Activated effector memory CD4-positive, alpha-beta T cell treated with Interleukin-2 at 50 U/mL for 16 hours (primary cell): ENCODE data around the gene KRT84.
"Not testable (repeated sequence)": the region's sequence is repeated elsewhere in the genome, so short reads cannot be mapped to it uniquely, and the experiment has no call there.

Experiments
- DNase-seq: peaks from one replicate; pipeline ENCODE4 v3.0.0-alpha.2; 2020

KRT84 gene

GRCh38 chr12:52410589-52411248 lies 25.3 kb upstream of the KRT84 start:
- not testable (repeated sequence) for DNase-seq

- no peak for DNase-seq
These were observed 22.5 kb upstream of the KRT84 start for GRCh38 chr12:52407918-52408317.

DNA sequence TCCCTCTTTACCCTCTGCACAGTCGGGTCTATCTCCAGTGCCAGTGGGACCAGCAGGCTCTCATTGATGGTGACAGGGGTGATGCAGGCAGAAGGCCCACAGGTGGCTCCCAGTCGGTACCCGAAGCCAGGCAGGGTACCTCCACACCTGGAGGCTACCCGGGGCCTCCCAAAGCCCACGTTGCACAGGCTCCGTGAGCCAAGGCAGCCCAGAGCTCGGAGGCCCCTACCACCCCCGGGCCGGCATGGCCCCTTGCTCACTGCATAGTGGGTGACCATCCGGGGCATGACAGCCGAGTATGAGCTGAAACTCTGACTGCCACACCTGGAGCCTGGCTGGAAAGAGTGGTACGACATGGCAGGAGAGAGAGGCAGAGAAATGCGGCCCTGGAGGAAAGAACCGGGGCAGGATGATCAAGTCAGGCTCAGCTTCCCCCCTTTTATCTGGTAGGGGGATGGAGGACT lies 20.5 kb upstream of the KRT84 start, which contains the start of gene KRT82:
Gene KRT82, minus strand, starts transcription at position 414 of the 464 bp plus-strand sequence. Its CDS starts 58 bp downstream, at position 356.
- DNase-seq: no peak

DNA sequence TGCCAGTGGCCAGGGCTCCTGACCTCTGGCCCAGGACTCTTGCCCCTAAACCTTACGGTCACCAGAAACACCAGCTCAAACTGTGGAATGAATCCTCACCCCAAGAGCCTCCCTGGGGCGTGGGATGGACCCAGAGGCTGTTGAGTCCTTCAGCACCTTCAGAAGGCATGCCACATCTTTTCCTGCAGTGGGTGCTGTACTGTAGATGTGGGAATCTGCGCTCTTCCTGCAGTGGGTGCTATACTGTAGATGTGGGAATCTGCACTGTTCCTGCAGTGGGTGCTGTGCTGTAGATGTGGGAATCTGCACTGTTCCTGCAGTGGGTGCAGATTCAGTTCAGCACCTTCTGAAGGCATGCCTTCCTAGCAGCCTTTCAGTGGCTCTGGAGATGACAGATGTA lies 19.5 kb upstream of the KRT84 start:
- no peak for DNase-seq

DNA sequence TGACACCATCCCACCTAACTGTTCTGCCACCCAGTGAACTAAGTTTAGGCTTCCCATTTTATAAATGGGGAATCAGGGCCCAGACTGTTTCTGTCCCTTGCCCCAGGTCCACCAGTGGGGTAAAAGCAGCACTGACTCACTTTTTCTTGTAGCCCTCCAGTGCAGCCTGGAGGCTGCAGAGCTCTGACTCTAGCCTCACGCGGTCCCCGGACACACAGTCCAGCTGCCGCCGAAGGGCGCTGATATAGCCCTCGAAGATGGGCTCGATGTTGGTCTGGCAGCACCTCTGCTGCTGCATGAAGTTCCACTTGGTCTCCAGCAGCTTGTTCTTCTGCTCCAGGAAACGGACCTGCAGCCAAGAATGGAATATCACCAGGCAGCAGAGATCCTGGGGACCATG lies 18.1 kb upstream of the KRT84 start:
- DNase-seq: no peak

GRCh38 chr12:52402873-52403540 lies 17.6 kb upstream of the KRT84 start:
- DNase-seq: no peak

DNA sequence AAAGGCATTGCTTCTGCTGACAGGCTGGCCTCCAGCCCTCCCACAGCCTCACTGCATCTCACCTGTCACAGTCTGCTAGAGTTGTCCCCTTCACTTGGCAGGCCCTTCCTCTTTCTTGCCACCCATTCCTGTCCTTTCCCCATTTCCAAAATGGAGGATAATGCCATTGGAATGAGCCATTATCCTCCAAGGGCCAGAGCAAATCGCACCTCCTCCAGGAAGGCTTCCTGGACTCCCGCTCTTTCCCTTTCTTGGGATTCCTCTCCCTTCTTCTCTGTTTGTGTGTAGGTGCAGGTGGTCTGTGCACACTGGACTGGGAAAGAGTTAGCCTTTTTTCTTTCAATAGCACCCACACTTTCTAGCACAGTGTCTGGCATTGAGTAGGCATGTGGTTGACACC lies 16.9 kb upstream of the KRT84 start:
- no peak for DNase-seq

DNA sequence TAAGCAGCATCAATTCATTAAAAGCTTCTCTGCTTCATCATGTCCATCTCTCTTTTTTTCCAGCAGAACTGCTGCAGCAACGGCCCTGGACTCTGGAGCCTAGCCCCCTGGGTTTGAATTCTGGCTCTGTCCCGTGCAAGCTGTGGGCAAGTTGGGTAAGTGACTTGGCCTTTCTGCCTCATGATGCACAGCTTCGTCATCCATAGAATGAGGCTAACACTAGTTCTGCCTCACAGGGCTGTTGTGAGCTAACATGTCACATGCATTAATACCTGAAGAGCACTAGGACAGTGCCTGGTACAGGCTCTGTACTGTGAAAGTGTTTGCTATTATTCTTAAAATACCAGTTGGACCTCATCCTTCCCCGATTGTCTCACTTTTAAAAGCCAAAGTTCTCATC lies 16.5 kb upstream of the KRT84 start:
- no peak for DNase-seq

DNA sequence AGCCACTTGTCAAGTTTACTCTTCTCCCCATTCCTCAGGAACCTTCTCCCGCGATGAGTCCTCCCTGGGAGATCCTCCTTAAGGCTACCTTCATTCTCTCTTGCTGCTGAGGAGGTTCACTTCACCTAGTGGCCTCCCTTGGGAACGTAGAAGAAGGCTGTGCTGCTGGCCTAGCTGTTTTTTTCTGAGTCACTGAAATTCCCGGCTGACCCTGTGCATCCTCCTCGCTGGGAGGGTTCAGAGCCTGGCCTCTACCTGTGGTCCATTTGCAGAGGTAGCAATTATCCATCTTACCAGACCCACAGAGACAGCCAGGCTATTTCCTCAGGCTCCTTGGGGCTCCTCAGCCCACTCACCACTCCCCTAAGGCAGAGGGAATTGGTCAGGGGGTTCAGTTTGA lies 16.1 kb upstream of the KRT84 start:
- DNase-seq: no peak

DNA sequence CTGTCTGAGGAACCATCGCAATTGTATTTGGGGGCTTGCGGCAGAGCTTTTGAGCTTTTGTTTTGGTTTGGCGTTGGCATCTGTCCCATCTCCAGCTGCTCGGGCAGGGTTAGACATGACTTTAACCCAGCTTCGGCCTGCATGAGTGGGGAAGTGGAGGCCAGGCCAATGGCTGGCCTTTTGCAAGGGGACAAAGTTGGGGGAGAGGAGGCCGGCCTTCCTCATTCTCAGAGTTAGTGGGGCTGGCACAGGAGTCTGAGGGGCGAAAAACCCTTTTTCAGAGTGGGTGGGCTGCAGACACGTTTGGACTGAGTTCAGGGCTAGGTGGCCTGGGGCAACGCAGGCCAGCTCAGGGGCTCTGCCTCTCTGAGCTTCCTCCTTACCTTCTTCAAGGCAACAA lies 15.5 kb upstream of the KRT84 start:
- DNase-seq: no peak

DNA sequence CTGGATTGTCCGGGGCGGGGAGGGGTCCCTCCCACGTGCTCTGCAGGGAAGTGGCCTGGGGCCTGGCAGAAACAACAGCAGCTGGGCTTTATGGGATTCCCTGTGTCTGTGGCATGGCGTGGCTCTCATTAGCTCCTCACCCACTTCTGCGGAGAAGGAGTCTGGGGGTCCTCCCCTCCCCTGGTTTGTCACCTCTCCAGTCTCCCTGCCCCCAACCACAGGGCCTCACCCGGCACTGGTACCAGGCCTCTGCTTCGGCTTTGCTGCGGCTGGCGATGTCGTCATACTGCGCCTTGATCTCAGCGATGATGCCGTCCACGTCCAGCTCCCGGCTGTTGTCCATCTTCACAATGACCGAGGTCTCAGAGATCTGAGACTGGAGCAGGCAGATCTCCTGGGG lies 14.3 kb upstream of the KRT84 start:
- DNase-seq: no peak

DNA sequence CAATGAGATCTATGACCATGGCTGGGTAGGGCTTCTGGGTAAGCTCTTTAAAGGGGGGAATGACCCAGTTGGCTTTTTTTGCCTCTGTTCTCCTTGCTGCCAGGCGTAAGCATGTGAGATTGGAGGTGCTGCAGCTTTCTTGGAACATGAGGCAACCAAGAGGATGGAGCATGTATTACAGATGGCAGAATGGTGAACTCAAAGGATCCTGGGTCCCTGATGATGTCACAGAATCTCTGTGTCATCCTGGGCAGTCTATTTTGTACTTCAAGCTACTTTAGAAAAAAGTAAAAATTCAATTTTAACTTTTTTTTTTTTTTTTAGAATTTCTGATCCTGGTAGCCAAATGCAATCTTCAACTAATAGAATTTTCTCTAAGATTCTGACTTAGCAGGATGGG lies 12.7 kb upstream of the KRT84 start:
- DNase-seq: no peak

DNA sequence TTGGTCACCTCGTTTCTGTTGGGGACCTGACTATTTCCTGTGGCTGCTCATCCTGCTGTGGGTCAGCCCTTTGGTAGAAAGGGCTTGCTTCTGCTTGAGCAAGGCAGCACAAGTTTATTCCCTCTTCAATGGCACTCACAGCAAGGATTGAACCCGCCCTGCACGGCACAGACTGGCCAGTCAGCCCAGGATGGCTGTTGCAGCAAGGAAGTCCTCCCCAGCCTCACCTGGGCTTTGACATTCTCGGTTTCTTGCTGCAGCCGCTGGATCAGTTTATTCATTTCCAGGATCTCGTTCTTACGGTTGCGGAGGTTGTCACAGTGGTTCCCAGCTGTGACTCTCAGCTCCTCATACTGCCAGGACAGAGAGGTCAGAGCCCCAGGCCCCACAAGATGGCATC lies 11.2 kb upstream of the KRT84 start:
- no peak for DNase-seq

- DNase-seq: no peak
These were observed 10.4 kb upstream of the KRT84 start for GRCh38 chr12:52395761-52396434.

DNA sequence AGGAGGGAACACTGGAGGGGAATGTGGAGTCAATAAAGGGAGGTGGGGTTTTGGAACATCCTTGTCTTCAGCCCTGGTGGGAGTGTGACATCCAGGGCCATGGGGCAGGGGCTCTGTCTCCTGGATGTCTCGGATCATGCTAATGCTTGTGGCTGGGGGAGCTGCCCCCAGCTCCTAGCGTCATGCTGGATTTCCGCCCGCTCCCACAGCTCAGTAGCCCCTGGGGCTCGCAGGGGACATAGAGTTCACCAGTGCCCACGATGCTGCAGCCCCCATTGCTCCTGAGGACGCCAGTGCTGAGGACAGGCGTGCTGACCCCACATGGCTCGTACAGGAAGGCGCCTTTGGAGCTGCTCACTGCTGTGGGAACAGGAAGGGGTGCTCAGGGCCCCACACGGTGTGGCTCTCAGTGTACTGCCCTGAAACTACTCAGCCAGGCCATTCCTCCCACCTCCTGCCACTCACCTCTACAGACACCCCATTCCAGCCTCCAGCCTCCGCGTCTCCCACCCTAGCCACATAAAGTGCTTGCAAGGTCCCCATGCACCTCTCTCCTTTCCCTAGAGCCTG lies 9.5 kb upstream of the KRT84 start:
- DNase-seq: no peak

DNA sequence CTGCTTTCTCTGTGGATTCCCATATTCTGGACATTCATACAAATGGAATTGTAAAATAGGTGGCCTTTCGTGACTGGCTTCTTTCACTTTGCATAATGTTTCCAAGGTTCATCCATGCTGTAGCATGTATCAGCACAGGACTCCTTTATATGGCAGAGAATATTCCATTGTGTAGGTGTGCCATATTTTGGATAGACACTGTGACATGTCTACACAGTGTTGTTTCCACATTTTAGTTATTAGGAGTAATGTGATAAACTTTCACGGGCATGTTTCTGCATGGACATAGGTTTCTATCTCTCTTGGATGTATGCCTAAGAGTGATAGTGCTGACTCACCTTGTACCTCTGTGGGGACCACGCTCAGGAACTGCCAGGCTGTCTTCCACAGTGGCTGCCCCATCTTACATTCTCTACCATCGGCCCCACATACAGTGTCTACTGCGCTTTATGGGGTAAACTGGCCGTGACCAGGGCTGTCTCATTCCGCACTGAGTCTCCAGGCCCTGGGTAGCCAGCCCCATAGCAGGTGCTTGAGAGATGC lies 7.1 kb upstream of the KRT84 start:
- DNase-seq: no peak

DNA sequence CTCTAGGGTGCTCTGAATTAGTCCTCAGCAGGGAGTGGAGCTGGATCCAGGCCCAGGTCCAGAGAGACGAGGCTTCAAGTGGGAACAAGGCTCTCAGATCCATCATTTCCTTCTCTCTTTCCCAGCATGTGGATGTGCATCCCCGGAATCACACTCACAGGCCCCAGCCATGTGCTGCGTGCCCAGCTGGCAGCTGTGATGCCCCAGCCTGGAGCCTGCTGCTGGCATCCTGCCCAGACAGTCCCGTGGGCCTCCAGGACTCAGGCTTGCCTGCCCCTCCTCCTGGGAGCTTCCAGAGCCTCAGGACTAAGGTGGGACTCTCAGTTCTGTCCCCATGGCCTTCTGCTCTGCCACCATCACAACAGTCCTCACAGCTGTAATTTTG lies 6.2 kb upstream of the KRT84 start:
- no peak for DNase-seq

- no peak for DNase-seq
These were observed 5.5 kb upstream of the KRT84 start for GRCh38 chr12:52390739-52391617.

DNA sequence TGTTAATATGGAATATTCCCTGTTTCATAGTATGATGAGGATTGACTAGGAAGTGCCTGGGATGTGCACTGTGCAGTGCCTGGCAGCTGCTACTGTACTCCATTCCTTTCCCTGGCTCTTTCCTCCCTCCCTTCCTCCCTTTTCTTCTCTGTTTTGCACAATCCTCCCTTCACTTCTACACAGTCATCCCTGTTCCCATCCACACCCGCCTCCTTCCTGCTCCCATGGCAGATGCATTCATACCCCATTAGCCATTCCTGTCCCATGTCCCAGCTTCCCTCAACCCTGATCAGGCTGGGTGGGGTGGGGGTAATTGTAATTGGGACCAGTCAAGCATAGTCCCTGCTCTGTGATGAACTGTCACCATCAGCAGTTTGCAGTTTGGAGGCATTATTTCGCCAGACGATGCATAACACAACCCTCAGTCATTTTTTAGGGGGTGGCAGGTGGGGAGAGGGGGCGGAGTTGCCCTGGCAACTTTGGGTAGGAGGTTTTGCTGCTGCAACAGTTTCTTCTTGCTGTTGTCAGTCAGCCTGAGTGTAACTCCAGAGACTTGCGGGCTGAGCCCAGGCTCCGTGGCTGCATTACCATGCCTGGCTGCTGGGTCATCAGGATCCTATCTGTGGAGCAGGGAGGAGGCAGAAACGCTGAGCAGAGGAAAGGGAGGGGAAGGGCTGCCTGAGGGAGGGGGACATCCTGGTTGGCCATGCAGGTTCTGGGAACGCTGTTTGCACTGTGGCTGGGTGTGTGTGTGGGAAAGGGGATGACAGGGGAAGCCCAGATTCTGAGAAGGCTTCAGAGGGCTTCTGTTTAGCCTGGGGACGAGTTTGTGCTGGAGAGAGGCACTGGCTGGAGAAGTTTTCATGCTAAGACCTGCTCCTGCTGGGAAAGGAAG lies 4.1 kb upstream of the KRT84 start:
- DNase-seq: no peak

- DNase-seq: no peak
These were observed 2.4 kb upstream of the KRT84 start for GRCh38 chr12:52387859-52388258.

DNA sequence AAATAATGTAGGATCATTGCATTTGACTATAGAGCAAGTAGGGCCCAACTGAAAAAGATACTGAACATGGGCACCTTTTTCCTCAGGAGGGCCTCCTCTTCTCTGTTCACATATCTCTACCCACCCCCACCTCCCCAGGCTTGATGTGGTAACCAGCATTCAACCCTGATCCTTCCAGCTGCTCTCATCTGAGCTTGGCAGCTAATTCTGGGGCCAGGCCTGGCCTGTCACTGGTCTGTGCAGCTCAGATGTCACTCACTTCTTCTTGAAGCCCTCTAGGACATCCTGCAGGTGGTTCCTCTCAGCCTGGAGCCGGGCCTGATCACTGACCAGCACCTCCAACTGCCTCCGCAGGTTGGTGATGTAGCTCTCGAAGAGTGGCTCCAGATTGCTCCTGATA lies 2.1 kb downstream of the KRT84 start:
- DNase-seq: no peak
